HG03558 (cell line): Measurements from ENCODE around the gene GPR12.

Experiments
- ATAC-seq: cut with Tn5 transposase; IDR thresholded peaks from one replicate; pipeline ENCODE4 v1.9.1; 2021; ENCODE audit warnings: moderate number of reproducible peaks; ENCODE audit not compliant: unreplicated experiment; ENCODE audit errors: extremely low read depth

Gene GPR12

GRCh38 chr13:26707122-26708006, 53.2 kb downstream of the GPR12 start:
- no peak for ATAC-seq

GRCh38 chr13:26706381-26706780, 54.2 kb downstream of the GPR12 start:
- ATAC-seq, result no peak

GRCh38 chr13:26705536-26705935, 55.0 kb downstream of the GPR12 start:
- no peak for ATAC-seq
